NCI-H446 (cell line): ENCODE data around the gene KRTAP10-2.
"Not testable (repeated sequence)": the region's sequence is repeated elsewhere in the genome, so short reads cannot be mapped to it uniquely, and the experiment has no call there.

Experiments
- DNase-seq, 2 experiments: peaks; one replicate each; lab custom pipeline; 2025; lab: John Stamatoyannopoulos, UW

KRTAP10-2 gene

GRCh38 chr21:44583089-44583799, 31.9 kb upstream of the KRTAP10-2 start:
- DNase-seq: no peak

GRCh38 chr21:44582055-44582454, 30.8 kb upstream of the KRTAP10-2 start:
- DNase-seq: no peak

DNA sequence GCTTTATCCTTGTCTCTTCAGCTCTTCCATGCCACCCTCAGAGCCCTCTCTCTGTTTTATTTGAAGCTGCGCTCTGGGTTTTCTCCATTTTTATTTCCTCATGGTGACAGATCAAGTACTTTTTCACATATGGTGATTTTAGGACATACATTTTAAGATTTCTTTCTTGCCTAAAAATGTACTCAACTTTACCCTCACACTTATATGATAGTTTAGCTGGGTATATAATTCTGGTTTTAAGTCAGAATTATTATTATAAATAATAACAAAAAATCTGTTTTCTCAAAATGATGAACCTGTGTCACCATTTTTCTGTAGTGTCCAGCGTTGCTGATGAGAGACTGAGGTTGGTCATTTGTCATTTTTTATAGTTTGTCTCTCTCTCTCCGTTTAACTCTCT, 29.9 kb upstream of the KRTAP10-2 start:
- DNase-seq: no peak

- not testable (repeated sequence) for DNase-seq
These were observed 29.0 kb upstream of the KRTAP10-2 start, which contains the start of gene KRTAP10-5 for GRCh38 chr21:44580231-44580821. Gene KRTAP10-5 (minus strand): TSS chr21:44580604. CDS start chr21:44580578, 26 bp downstream.

DNA sequence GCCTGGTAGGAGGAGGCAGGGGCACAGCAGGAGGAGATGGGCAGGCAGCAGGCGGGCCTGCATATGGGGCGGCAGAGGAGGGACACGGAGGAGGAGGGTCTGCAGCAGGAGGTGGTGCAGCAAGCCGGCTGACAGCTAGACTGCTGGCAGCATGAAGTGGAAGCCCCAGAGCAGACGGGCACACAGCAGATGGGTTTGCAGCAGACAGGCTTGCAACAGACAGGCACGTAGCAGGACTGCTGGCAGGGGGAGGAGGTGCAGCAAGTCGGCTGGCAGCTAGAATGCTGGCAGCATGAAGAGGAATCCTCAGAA, 28.5 kb upstream of the KRTAP10-2 start:
- no peak for DNase-seq

DNA sequence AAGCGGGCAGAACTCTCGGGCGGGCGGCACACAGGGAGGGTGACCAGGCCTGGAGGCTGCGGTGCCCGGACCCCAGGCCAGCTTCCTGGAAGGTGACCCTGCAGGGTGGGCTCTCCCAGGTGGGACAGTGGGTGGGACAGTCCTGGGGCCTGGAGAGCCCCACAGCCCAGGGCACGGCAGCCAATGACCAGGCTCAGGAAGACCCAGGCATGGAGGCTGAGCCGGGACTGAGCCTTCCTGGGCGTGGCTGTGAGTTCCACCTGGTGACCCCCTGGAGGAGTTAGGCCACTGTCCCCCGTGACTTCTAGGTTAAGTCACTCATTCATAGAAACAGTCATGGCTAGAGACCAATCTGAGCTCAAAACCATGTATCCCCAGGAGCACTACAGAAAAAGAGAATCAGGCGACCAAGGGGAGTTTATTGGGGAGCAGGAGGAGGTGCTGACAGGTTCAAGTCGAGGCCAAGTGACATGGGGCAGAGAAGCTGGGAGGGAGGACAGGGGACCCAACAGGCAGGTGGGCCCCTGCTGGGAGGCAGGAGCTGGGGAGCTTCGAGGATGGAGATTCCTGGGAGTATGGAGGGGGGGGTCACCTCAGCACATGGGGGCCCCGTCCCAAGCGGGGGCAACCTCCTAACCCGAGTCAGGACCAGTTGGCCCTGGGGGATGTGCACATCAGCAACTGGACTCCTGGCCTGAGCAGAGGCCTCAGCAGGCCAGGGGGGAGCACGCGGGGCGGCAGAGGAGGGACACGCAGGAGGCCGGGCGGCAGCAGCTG, 27.9 kb upstream of the KRTAP10-2 start:
- DNase-seq: no peak

- no peak for DNase-seq
These were observed 27.2 kb upstream of the KRTAP10-2 start for GRCh38 chr21:44578371-44579055.

DNA sequence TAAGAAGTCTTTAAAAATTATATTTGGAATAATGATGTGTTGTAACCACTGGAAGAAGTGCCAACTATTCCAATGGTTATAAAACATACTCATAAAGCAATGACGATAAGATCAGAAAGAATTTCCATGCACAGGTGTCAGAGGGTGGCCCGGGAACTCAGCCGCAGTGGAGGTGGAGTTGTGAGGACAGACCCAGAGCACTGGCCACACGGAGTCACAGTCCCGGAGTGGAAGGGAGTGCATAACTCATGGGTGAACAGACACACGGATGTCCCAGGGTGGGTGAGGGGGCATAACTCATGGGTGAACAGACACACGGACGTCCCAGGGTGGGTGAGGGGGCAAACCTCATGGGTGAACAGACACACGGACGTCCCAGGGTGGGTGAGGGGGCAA, 24.7 kb upstream of the KRTAP10-2 start:
- DNase-seq: no peak

DNA sequence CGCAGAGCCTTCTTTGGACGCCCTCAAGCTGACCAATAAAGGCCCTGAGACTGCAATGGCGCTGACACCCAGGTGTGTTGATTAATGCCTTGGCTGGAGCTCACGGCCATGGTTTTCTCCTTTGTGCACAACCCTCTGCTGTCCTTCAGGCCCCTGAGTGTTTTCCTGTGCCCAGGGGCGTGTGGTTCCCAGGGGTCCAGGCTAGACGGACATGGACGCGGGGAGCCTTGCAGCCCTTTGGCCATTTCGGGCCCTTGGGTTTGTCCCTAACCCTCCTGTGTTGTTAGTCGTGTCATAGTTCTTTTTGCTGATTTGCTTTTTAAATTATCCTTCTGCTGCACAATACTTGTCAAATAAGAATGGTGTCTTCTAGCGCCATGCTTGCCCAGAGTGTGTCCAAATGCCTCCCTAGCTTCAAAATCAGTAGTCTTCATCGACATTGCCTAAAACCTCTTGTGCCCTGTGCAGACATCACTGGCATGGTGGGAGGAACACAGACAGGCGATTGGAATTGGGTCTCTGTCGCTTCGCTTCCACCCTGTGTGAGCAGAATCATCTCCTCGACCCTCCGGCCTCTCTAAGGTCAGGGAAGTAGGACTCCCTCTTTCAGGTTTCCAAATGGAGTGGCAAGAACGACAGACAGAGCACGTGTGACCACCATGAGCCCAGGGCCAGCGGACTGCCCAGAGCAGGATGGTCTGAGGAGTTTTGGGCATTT, 24.2 kb upstream of the KRTAP10-2 start:
- no peak for DNase-seq

DNA sequence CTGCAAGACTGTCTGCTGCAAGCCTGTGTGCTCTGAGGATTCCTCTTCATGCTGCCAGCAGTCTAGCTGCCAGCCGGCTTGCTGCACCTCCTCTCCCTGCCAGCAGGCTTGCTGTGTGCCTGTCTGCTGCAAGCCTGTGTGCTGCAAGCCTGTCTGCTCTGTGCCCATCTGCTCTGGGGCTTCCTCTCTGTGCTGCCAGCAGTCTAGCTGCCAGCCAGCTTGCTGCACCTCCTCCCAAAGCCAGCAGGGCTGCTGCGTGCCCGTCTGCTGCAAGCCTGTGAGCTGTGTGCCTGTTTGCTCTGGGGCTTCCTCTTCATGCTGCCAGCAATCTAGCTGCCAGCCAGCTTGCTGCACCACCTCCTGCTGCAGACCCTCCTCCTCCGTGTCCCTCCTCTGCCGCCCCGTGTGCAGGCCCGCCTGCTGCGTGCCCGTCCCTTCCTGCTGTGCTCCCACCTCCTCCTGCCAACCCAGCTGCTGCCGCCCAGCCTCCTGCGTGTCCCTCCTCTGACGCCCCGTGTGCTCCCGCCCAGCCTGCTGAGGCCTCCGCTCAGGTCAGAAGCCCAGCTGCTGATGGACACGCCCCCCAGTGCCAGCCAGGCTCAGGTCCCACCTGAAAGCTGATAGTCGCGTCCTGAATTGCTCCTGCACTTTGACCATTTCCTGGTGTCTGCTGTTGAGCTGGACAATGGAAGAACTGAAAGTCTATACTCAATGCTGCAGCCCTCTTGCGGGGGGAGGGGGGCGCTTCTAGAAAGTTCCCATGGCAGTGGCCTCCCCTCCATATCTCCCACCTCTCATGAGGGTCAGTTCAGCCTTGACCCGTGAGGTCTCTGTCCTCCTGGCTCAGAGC, 23.4 kb upstream of the KRTAP10-2 start:
- DNase-seq: no peak

DNA sequence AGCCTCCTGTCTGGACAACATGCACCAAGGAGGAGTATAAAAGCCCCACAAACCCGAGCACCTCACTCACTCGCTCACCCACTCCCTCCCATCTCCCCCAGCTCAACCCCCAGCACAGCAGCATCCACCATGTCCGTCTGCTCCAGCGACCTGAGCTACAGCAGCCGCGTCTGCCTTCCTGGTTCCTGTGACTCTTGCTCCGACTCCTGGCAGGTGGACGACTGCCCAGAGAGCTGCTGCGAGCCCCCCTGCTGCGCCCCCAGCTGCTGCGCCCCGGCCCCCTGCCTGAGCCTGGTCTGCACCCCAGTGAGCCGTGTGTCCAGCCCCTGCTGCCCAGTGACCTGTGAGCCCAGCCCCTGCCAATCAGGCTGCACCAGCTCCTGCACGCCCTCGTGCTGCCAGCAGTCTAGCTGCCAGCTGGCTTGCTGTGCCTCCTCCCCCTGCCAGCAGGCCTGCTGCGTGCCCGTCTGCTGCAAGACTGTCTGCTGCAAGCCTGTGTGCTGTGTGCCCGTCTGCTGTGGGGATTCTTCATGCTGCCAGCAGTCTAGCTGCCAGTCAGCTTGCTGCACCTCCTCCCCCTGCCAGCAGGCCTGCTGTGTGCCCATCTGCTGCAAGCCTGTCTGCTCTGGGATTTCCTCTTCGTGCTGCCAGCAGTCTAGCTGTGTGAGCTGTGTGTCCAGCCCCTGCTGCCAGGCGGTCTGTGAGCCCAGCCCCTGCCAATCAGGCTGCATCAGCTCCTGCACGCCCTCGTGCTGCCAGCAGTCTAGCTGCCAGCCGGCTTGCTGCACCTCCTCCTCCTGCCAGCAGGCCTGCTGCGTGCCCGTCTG, 22.5 kb upstream of the KRTAP10-2 start, which contains the start of gene KRTAP10-4:
KRTAP10-4 (plus strand) TSS at position 100 of the 827 bp plus-strand sequence; CDS start at position 130, 30 bp downstream.
- not testable (repeated sequence) for DNase-seq

DNA sequence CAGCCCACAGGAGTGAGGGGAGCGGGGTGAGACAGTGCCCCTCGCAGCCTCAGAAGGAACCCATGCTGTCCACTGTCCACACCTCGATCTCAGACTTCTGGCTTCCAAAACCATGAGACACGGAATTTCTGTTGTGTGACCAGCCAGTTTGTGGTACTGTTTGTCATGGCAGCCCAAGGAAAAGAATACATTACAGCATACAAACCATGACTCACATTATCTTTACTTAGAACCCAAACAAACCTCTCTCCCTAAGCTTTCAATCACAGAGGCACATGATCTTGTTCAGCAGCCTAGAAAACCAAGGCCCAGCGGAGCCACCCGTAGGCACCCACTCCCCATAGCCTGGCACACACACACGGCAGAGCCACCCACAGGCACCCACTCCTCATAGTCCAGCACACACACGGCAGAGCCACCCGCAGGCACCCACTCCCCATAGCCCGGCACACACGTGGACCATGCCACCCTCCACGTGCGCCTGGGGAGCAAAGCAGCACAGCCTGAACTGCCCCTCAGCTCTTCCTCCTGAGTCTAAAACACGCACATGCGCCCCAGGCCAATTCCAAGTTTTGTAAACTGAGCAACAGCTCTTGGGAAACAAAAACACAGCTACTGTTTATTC, 21.8 kb upstream of the KRTAP10-2 start:
- DNase-seq: no peak

- DNase-seq: no peak
These were observed 20.8 kb upstream of the KRTAP10-2 start for GRCh38 chr21:44571844-44572782.

GRCh38 chr21:44571296-44571695, 20.0 kb upstream of the KRTAP10-2 start:
- DNase-seq: no peak

DNA sequence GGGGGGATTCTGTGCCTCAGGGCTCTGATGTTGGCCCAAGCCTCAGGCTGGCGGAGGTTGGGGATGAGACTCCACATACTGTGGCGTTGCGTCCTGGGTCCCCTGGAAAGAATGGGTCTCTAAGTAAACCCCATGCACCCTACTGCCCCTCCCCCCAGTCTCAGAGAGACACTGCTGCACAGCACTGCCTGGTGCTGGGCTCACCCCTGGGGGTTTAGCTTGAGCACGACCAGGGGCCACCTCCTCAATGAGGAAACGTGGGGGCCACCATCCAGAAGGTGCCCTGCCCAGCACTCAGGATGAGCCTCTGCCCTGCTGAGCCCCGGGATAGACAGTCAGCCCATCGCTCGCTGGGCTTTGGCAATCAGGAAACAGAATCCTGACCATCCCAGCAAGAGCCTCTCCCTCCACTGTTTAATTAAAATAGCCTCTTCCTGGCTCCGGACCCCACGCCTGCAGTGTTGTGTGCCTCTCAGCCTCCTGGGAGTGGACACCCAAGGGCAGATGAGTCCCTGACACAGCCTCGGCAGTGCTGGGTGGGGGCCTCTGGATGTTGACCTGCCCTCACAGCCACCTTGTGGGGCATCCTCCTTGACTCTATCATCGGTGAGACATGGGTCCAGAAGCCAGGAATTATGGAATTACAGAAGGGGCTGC, 18.7 kb upstream of the KRTAP10-2 start:
- DNase-seq: no peak

DNA sequence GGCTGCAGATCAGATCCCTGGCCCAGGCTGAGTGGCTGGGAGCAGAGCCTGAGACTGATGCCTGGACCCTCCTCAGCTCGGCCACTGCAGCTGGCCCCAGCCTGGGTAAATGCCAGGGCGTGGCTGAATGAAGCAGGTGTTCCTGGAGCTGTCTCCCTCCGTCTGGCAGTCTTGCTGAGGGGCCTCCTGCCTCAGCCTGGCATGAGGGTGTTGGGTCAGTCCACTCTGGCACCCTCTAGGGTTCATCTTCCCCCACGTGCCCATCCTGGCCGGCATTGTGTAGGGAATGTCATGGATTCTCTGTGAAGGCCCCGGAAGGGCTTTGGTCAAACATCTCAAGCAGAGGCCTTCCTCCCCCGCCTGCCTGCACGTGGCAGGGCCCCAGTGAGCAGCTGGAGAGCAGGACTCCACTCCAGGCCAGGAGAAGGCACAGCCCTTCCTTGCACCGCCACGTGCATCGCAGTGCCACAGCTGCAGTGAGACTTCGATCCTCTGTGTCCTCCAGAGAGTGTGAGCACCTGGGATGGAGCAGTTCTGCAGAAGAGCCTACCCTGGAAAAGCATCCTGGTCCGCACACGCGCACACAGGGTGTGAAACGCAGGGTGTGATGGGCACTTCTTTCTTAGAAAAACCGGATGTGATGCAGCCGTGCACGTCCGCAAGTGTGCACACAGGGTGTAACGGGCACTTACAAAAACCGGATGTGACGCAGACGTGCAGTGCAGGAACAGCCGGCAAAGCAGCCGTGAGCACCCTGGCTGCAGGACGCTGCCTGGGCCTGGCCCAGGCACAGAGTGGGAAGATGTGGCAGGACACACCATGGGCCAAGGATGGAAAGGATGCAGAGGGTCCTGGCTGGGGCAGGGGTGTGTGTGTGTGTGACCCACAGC, 17.6 kb upstream of the KRTAP10-2 start:
- no peak for DNase-seq

DNA sequence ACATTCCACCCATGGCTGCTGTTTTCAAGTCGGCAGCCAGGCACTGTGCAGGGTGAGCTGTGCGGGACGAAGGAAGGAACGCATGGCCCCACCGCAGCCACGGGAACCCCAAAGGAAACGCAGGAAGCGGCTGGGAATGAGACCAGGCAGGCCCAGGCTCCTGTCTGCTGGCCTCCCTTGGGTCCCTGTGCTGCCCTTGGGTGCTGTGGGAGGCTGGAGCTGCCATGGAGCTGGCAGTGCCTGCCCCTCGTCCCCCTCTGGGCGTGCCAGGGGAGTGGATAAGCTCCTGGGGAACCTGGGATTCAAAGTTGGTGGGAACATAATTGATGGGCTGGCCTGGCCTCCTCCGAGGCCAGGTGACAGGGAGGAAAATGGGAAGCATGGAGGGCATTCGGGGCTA, 17.0 kb upstream of the KRTAP10-2 start:
- no peak for DNase-seq
